ENCODE measurements around the gene NKD1.

Gene NKD1

GRCh38 chr16:50634090-50634489 lies 85.9 kb downstream of the NKD1 start:
- DNase-seq, result no peak

GRCh38 chr16:50634947-50635346 lies 86.8 kb downstream of the NKD1 start:
- no peak for DNase-seq

GRCh38 chr16:50635505-50636392 lies 87.6 kb downstream of the NKD1 start:
- no peak for DNase-seq

- DNase-seq, result no peak
Observed at GRCh38 chr16:50636753-50637374, 88.7 kb downstream of the NKD1 start.

- DNase-seq, result no peak
Observed at GRCh38 chr16:50637716-50638602, 89.8 kb downstream of the NKD1 start.

- no peak for DNase-seq
Observed at GRCh38 chr16:50638816-50639670, 90.8 kb downstream of the NKD1 start.

GRCh38 chr16:50640391-50640790 lies 92.2 kb downstream of the NKD1 start:
- no peak for DNase-seq

- DNase-seq, result no peak
Observed at GRCh38 chr16:50640919-50641817, 93.0 kb downstream of the NKD1 start.

- no peak for DNase-seq
Observed at GRCh38 chr16:50641818-50642187, 93.6 kb downstream of the NKD1 start.

GRCh38 chr16:50642349-50642748 lies 94.2 kb downstream of the NKD1 start:
- no peak for DNase-seq

- no peak for DNase-seq
Observed at GRCh38 chr16:50643192-50643591, 95.0 kb downstream of the NKD1 start.

- no peak for DNase-seq
Observed at GRCh38 chr16:50644245-50644644, 96.0 kb downstream of the NKD1 start.

GRCh38 chr16:50644729-50645128 lies 96.5 kb downstream of the NKD1 start:
- DNase-seq, result peak; percentile 21

GRCh38 chr16:50645563-50646220 lies 97.5 kb downstream of the NKD1 start:
- no peak for DNase-seq

- no peak for DNase-seq
Observed at GRCh38 chr16:50646345-50646744, 98.1 kb downstream of the NKD1 start.

GRCh38 chr16:50651835-50652438 lies 103.7 kb downstream of the NKD1 start:
- DNase-seq, result no peak

- DNase-seq, result no peak
Observed at GRCh38 chr16:50652836-50653425, 104.7 kb downstream of the NKD1 start.

GRCh38 chr16:50653633-50654519 lies 105.7 kb downstream of the NKD1 start:
- no peak for DNase-seq

GRCh38 chr16:50655558-50656055 lies 107.4 kb downstream of the NKD1 start:
- no peak for DNase-seq

All from CD4-positive, alpha-beta T cell treated with Interleukin-4 for 4 hours (primary cell).